ENCODE measurements around the gene NIPA2.
"Not testable (repeated sequence)": the region's sequence is repeated elsewhere in the genome, so short reads cannot be mapped to it uniquely, and the experiment has no call there.

NIPA2 gene

DNA sequence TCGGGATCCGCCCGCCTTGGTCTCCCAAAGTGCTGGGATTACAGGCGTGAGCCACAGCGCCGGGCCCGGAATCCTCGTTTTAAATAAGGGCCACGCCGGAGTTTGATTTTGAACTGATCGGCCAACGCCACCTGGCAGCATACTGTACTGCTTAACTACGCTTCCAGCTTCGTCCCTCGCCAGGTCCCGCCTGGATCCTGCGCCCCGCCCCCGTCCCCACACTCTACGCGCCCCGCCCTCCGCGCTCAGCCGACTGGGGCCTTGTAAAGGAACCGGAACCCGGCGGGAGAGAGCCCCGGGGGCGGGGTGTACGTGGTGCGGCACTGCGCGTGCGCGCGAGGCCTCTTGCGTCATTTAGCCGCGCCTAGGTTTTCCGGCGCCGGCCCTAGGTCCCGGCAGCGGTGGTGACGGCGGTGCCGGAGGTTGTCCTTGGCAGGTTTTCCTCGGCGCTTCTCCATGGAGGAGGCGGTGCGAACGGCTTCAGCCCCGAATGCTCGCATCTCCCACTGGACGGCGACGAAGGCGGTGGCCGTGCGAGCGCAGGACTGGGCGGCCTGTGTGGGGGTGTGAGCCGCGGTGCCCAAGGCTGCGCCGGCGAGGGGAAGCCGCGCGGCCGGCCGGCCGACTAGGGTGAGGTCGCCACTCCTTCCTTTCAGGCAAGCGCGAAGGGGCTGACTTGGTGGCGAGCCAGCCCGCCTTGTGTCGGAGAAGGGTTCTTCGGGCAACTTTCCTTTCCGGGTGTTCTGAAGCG is at the start of gene NIPA2:
NIPA2 (plus strand) TSS at position 375 of the 751 bp plus-strand sequence. CDS start 13,066 bp downstream, outside the sequence.
- DNase-seq (ENCODE audit: low read depth, low spot score), result peak; percentile 80
- H3K27ac ChIP-seq, result peak within 1 kb of the TSS; percentile 93

DNA sequence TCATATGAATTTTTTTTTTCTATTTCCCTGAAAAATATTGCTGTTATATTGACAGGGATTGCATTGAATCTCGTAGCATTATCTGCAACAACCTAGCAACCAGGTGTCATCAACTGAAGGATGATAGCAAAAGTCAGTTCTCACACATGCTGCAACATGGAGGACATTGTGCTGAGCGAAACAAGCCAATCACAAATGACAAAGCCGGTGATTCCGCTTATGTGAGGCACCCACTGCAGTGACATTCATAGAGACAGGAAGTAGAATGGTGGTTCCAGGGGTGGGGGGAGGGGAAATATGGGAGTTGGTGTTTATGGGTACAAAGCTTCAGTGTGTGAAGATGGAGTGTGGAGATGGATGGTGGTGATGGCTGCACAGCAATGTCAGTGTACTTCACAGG is 44.4 kb upstream of the NIPA2 start:
- no peak for DNase-seq (ENCODE audit: low read depth, low spot score)
- no peak overlapping the region for H3K27ac ChIP-seq

DNA sequence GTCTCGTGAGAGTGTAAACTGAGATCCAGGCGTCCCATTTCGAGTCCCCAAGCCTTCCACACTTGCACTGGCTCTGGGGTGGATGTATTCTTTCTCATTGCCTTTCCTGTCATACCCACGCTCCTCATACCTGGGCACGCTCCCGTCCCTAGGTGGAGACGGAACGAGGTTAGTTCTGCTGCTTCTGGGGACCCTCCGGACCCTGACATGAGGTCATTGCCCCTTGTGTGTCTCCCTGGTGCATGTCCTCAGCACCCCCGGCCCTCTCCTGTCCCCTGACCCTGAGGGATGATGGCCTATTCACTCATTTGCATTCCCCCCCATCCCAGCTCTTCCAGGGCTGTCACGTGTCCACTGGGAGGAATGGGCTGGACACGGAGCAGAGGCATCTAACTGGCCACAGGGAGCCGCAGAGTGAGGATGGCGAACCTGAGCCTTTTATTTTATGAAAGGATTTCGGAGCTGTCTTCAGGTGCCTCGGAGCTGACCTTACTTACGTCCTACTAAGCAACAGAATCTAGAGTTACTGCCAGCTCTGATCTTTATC is 43.8 kb upstream of the NIPA2 start:
- DNase-seq (ENCODE audit: low read depth, low spot score), result no peak
- no peak overlapping the region for H3K27ac ChIP-seq

DNA sequence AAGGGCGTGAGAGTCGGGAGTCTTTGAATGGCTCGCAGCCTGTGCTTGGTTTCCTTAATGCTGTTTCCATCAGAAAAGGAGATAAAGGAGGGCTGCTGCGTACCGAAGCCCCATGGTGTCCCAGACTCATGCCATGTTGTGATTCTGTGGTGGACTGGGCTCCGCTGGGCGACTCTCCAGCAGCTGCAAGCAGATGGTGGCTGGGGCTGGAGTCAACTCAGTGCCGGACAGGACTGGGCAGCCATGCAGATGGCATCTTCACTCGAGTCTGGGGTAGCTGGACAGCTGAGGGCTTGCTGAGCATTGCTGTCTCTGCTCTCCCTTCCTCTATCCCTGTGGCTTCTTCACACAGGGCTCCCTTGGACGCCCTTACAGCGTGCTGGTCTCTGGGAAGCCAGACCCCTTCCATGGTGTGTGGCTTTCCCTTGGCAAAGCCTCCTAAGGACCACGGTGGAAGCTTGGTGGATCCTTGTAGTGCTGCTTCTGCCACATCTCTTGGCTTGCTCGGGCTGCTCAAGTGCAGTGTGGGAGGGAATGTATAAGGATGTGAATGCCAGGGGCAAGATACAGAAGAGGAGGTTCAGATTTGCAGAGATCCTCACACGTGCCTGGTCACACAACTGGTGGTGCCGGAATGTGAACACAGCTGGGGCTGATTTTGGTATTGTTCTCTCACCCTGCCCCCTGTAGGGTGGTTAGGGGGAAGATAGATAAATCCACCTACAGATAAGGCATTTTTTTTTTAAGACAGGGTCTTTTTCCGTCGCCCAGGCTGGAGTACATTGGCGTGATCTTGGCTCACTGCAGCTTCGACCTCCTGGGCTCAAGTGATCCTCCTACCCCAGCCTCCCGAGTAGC is 43.0 kb upstream of the NIPA2 start:
- DNase-seq (ENCODE audit: low read depth, low spot score), result no peak
- H3K27ac ChIP-seq, result no peak overlapping the region

DNA sequence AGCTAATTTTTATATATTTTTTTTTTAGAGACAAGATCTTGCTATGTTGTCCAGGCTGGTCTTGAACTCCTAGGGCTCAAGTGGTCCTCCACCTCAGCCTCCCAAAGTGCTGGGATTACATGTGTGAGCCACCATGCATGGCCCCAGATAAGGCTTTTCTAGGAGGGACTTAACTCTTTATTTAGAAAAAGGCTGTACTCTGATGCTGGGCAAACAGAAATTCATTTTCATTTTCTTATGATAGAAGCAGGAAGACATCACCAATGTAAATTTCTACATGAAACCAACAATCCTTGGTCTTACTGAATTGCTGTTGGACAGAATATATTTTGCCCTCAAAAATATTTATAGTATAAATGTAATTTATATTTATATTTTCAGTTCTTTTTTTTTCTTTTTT is 42.4 kb upstream of the NIPA2 start:
- H3K27ac ChIP-seq, result no peak overlapping the region
- no peak for DNase-seq (ENCODE audit: low read depth, low spot score)

DNA sequence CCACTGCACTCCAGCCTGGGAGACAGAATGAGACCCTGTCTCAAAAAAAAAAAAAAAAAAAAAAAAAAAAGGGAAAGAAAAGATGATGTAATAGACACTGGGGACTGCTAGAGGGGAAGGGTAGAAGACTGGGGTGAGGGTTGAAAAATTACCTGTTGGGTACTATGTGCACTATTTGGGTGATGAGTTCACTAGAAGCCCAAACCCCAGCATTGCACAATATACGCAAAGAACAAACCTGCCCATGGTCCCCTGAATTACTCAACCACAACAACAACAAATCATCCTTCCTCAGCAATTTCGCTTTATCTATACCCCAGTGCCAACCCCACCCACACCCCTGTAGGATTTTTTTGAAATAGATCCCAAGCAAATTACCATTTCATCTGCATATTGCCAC is 38.6 kb upstream of the NIPA2 start:
- no peak for DNase-seq (ENCODE audit: low read depth, low spot score)
- H3K27ac ChIP-seq, result no peak overlapping the region

DNA sequence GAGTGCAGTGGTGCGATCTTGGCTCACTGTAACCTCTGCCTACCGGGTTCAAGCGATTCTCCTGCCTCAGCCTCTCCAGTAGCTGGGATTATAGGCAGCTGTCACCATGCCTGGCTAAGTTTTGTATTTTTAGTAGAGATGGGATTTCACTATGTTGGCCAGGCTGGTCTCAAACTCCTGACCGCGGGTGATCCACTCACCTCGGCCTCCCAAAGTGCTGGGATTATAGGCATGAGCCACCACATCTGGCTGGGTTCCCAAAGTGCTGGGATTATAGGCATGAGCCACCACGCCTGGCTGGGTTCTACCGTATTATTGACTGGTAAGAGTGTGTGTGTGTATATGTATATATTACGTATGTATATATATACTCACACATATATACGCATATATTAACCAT is 35.5 kb upstream of the NIPA2 start:
- DNase-seq (ENCODE audit: low read depth, low spot score), result not testable (repeated sequence)

DNA sequence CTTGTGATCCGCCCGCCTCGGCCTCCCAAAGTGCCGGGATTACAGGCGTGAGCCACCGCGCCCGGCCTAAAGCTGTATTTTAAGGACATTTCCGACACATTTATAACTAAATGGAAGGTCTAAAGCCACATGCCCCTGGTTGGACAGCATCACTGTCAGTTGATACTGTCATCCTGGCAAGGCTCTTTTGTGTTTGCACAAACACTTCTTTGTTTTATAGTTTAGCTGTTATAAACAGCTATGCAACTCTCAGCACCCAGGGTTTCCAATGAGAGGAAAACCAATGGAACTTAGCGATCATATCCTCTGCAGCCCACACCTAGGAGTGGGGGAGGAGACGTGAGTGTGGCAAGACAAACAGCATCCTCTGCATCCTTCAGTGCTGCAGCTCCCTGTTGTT is 32.3 kb upstream of the NIPA2 start:
- no peak overlapping the region for H3K27ac ChIP-seq
- no peak for DNase-seq (ENCODE audit: low read depth, low spot score)

More for the DNA sequence above, 35.5 kb upstream of the NIPA2 start:
- not testable (repeated sequence) for H3K27ac ChIP-seq

DNA sequence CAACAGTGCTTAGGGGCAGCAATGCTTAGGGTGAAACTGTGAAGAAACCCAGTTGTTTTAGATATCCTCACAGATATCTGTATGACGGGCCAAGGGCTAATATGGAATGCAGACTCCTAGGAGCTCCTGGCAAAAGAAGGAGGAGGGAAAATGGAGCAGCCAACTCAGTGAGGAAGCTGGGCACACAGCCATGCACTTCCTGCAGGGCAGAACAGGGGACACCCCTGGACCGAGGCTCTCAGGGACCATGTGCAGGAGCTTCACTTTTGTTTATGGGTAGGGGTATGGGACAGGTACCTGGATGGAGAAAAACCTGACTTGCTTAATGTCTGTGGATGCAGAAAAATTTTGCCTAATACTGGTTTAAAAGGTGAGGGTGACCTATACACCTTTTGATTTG is 31.8 kb upstream of the NIPA2 start:
- DNase-seq (ENCODE audit: low read depth, low spot score), result no peak

DNA sequence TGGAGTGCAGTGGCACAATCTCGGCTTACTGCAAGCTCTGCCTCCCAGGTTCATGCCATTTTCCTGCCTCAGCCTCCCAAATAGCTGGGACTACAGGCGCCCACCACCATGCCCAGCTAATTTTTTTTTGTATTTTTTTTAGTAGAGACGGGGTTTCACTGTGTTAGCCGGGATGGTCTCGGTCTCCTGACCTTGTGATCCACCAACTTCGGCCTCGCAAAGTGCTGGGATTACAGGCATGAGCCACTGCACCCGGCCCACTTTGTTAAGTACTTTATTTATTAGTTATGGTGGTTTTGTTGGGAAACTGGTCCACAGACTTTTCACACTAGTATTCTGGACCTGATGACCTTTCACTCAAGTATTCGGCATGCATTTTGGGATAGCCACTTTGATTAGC is 30.6 kb upstream of the NIPA2 start:
- not testable (repeated sequence) for H3K27ac ChIP-seq; DNase-seq (ENCODE audit: low read depth, low spot score)

More for the DNA sequence above, 31.8 kb upstream of the NIPA2 start:
- H3K27ac ChIP-seq, result no peak overlapping the region

DNA sequence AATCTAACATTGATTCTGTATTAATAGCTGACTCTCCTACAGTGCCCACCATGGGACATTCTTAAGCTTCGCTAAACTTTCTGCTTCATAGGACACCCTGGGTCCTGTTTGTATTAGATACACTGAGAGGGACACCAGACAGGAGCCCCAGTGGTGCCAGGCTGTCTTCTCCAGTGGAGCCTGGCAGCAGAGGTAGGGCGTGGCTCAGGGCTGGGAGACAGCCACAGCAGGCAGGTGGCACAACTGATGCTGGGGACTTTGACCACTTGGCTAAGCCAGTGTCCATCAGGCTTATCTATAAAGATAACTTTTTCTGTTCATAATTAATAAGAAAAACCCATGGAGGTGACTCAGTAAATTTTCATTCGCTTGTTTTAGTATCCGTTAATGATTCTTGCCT is 30.2 kb upstream of the NIPA2 start:
- H3K27ac ChIP-seq, result no peak overlapping the region
- DNase-seq (ENCODE audit: low read depth, low spot score), result no peak

DNA sequence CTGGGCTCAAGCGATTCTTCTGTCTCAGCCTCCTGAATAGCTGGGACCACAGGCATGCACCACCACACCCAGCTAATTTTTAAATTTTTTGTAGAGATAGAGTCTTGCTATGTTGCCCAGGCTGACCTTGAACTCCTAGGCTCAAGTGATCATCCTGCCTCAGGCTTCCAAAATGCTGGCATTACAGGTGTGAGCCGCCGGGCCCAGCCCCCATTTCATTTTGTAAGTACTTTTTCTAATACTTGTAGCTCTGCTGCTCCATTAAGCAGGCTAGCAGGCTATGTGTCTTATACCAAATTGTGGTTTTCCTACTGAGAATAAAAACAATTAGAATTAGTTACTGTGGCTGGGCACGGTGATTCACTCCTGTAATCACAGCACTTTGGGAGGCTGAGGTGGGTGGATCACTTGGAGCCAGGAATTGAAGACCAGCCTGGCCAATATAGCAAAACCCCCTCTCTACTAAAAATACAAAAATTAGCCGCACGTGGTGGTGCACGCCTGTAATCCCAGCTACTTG is 29.6 kb upstream of the NIPA2 start:
- H3K27ac ChIP-seq, result no peak overlapping the region
- no peak for DNase-seq (ENCODE audit: low read depth, low spot score)

DNA sequence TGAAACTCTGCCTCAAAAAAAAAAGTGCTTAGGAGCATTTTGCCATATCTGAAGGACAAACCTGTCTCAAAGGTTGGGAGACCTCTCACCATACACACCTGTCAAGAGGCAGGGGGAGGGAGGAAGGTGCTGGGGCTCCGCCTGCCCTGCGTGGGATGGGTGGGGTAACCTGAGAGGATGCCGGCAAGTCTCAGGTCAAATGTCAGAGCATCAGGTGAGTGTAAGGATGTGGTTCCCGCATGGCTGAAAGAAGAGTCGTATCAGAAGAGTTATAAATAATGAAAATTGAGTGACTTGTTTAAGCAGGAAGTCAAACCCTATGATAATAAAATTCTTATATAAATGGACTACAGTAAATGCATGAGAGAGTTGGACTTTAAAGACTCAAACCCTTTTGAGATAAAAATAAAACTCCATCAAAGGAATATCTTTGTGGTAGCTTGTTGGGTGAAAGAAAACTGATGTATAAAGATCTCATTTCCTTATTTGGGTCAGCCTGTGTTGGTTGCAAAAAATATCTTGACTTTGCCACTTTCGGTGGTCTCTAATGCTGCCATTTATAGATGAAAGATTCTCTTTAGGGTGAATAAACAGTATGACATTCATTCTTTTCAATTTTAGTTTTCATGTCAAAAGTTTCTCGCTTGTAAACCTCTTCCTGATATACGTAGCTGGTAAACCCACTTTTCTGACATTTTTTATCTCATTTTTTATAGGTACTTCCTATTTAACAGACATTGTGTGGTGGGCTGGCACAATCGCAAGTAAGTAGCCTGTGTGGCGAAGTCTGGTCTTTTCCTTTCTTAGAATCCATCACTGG is 28.2 kb upstream of the NIPA2 start:
- H3K27ac ChIP-seq, result no peak overlapping the region
- DNase-seq (ENCODE audit: low read depth, low spot score), result no peak

DNA sequence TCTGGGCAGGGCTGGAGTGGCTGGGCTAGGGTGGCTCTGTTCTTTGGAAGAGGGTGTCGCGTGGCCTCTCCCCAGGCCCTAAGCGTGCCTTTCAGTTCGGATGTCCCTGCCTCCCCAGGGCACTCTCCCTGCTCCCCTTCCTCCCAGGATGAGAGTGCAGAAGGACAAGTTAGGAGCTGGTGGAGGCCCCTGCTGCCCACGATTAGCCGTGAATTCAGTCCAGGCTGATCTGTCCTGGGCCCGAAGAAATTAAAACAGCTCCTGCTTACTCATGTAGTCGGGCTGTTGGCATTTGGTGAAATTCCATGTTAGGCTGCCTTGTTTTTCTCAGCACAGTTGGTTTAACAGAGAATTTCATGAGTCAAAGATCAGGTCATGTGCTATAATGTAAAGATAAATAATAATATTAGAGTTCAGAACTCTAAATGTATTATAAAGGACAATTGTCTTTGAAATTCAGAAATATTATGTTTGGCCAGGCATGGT is 27.6 kb upstream of the NIPA2 start:
- no peak for DNase-seq (ENCODE audit: low read depth, low spot score)

DNA sequence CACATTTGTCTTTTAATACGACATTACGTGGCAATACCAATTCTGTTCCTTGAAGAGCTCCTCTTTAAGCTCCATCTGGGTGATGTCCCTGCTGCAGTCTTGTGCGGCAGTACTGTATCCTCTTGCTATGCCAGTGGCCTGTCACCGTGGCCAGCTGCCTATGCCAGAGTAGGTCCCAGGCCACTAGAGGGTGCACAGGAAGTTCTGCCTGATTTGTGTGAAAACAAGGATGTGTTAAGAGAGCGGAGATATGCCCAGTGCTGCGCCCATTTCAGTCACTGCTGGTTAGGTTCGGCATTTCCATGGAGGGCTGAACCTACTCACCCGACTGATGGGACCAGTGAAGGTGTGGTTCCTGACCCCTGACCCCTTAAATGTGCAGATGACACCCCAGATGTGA is 26.8 kb upstream of the NIPA2 start:
- H3K27ac ChIP-seq, result no peak overlapping the region
- DNase-seq (ENCODE audit: low read depth, low spot score), result no peak

More for the DNA sequence above, 27.6 kb upstream of the NIPA2 start:
- H3K27ac ChIP-seq, result no peak overlapping the region

DNA sequence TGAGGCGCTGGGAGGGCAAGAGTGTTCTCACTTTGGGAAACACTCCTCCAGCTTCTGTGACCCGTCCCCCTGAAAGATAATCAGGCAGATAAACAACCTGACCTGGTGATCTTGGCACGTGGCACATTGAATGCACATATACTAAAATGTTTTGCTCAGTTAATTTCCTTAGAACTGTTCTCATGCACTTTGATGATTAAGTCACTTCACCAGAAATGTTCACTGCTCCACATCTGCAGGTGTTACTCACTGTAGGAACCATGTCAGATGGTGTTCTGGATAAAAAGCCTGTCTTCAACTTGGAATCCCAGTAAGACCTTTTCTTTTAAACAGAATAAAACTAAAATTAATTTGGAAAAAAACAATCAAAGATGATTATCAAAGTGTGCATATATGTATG is 24.6 kb upstream of the NIPA2 start:
- DNase-seq (ENCODE audit: low read depth, low spot score), result no peak
- no peak overlapping the region for H3K27ac ChIP-seq

DNA sequence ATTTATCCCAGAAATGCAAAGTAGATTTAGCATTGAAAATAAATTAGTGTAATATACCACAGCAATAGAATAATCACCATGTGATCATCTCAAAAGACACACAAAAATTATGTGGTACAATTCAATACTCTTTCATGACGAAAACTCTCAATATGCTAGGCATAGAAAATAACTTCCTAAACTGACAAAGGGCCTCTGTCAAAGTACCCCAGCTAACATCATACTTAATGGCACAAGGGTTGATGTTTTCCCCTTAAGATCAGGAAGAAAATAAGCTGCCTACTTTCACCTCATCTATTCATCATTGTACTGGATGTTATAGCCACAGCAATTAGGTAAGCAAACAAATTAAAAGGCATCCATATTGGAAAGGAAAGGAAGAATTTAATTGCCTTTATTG is 22.7 kb upstream of the NIPA2 start:
- DNase-seq (ENCODE audit: low read depth, low spot score), result no peak
- no peak overlapping the region for H3K27ac ChIP-seq

DNA sequence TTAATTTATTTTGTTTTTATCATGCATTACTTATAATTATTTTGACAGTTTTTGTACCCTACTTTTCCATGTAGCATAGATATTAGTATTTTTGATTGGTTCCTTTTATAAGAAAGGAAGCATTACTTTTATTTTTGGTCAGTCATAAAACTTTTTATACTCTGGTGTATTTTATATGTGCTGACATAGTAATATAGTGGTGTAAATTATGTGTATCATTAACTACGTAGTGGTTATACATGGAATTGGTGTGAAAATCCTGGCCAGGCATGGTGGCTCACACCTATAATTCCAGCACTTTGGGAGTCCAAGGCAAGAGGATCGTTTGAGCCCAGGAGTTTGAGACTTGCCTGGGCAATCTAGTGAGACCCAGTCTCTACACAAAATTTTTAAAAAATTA is 18.8 kb upstream of the NIPA2 start:
- DNase-seq (ENCODE audit: low read depth, low spot score), result no peak
- no peak overlapping the region for H3K27ac ChIP-seq

DNA sequence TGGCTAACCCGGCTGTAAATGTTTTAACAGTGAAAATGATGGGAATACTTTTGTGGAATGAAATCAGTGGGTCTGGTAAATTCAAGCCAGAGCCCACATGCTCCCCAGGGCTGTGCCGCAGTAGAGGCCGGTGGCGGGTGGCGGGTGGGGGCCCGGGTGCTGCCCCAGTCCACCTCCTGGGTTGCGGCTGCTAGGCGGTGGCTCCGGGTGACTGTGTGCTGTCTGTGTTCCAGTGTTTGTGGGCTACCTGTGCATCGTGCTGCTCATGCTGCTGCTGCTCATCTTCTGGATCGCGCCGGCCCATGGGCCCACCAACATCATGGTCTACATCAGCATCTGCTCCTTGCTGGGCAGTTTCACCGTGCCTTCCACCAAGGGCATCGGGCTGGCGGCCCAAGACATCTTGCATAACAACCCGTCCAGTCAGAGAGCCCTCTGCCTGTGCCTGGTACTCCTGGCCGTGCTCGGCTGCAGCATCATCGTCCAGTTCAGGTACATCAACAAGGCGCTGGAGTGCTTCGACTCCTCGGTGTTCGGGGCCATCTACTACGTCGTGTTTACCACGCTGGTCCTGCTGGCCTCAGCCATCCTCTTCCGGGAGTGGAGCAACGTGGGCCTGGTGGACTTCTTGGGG is 14.9 kb upstream of the NIPA2 start:
- H3K27ac ChIP-seq, result no peak overlapping the region
- DNase-seq (ENCODE audit: low read depth, low spot score), result no peak

DNA sequence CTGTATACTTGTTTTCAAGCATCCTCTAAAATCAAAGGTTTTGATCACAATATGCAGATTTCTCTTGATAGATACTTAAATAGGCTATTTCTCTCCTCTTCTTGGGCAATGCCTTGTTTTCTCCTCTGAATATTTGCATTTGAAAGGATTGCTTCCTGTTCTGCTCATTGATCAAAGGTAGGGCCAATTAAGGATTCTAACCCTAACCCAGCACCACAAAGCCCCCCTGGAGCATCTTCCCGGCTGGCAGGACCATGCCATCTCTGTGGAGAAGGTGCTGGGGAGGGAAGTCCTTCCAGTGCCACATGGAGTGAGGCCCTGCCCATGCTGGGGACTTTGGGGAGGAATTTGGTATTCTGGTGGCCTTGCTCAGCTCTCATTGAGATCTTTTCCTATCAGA is 11.3 kb upstream of the NIPA2 start:
- no peak overlapping the region for H3K27ac ChIP-seq
- DNase-seq (ENCODE audit: low read depth, low spot score), result no peak

All from epithelial cell of prostate (primary cell).